Measurements from ENCODE around the gene TMEM119.
"Not testable (repeated sequence)": the region's sequence is repeated elsewhere in the genome, so short reads cannot be mapped to it uniquely, and the experiment has no call there.

The TMEM119 gene

GRCh38 chr12:108598553-108599250 is 818 bp upstream of the TMEM119 start:
- FAIRE-seq: no peak

DNA sequence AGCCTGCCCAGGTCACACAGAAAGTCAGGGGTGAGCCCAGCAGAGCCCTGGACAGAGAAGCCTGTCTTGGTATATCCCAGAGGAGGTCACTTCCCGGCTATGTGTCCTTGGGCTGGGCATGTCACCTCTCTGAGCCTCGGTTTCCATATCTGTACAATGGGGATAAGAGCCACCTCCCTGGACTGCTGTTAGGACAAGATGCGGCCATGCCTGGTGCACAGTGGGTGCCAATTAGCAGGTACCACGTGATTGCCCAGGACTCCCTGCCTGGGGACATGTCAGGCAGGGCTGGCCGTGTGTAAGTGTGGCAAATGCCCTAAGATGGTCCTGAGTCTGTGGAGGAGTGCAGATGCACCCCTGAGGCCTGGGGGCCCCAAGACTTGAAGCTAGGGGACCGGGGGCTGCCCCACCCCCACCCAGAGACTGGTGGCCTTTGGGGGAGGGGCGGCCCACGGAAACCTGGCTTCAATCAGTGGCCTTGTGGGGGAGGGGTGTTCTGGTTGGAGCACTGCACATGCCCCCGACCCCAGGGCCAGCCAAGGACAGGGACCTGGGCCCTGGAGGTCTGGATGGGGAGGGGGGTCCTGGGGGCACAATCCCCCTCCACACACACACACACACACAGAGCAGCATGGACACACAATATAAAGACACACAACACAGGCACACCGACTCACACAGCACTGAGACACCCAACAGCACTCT is 878 bp downstream of the TMEM119 start:
- no peak for FAIRE-seq

- no peak for FAIRE-seq
Observed at GRCh38 chr12:108595711-108596647, 1.9 kb downstream of the TMEM119 start.

- no peak for FAIRE-seq
Observed at GRCh38 chr12:108594960-108595710, 2.7 kb downstream of the TMEM119 start.

DNA sequence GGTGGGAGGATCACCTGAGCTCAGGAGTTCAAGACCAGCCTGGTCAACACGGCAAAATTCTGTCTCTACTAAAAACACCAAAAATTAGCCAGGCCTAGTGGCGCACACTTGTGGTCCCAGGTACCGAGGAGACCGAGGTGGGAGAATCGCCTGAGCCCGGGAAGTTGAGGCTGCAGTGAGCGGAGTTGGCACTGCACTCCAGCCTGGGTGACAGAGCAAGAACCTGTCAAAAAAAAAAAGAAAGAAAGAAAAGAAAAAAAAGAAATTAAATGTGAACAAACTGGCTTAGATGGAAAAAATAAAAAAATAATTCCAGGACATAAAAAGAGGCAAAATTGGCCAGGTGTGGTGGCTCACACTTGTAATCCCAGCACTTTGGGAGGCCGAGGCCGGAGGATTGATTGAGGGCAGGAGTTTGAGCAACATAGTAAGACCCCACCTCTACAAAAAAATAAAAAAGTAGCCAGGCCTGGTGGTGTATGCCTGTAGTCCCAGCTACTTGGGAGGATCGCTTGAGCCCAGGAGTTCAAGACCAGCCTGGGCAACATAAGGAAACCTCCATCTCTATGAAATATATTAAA is 3.5 kb downstream of the TMEM119 start:
- no peak for FAIRE-seq

DNA sequence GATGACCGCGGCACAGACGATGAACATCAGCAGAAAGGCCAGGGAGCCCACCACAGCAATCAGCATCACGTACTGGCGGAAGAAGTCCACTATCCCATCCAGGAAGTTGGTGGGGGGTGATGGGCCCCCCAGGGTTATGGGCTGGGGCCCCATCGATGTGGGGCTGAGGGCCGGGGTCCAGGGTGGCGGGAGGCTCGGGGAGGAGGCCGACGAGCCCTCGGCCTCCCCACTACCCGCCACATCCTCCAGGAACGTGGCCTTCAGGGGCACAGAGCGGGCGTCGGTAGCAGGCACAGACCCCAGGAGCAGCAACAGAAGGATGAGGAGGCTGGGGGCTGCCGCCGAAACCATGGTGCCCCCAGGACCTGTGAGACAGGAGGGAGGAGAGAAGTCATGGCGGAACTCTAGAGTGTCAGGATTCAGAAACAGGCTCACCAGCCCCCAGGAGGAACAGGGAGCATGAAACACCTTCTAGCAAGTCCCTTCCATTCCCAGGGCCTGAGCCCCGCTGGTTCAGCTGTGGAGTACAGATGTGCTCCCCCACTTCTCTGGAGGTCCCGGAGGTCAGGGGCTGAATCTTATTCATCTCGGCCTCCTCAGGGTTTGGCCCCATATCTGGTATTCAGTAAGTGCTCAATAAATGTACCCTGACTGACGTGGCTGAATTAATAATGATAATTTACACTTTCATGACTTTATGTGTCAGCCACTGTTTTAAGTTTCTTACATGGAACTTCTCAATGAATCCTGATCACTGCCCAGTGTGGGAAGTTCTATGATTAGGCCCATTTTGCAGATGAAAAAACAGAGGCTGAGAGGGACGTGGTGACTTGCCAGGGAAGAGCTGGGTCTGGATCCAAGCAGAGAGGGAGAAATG is 5.6 kb downstream of the TMEM119 start:
- FAIRE-seq: no peak

- no peak for FAIRE-seq
Observed at GRCh38 chr12:108591267-108591980, 6.5 kb downstream of the TMEM119 start.

GRCh38 chr12:108590463-108590862 is 7.4 kb downstream of the TMEM119 start:
- FAIRE-seq: not testable (repeated sequence)

- FAIRE-seq: no peak
Observed at GRCh38 chr12:108589840-108590229, 8.0 kb downstream of the TMEM119 start.

- FAIRE-seq: no peak
Observed at GRCh38 chr12:108589028-108589839, 8.7 kb downstream of the TMEM119 start.

DNA sequence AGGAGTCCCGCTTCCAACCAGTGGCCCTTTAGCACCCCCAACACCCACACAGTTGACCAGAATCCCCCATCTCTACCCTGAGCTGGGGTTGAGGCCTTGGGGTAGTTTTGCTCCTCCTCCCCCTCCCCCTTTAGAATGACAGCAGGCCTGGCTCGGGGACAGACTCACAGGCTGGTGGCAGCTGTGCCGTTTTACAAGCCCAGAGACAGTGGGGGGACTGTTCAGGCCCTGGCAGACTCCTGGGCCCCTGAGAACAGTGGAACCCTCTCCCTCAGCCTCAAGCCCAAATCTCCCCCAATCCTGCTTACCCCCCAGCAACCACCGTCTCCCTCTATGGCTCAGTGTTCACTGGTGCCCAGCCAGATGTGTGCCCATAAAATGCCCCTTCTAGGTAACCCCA is 10.1 kb downstream of the TMEM119 start:
- no peak for FAIRE-seq

DNA sequence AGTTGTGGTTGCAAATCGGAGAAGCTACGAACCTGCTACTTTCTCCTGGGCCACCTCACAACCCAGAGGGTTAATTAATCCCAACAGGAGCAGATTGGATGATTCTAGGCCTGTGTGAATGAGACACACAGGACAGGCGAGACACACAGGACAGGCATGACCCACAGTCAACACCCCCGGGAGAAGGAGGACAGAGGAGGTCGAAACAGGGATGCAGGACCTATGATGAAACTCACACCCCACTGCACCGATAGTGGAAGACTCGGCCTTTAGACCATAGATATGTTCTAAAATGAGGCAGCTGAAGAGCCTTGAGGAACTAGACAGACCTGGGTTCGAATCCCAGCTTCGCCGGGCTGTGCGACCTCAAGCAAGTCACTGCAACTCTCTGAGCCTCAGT is 11.6 kb downstream of the TMEM119 start:
- no peak for FAIRE-seq

GRCh38 chr12:108585864-108586263 is 12.0 kb downstream of the TMEM119 start:
- no peak for FAIRE-seq

- FAIRE-seq: no peak
Observed at GRCh38 chr12:108584456-108585065, 13.3 kb downstream of the TMEM119 start.

DNA sequence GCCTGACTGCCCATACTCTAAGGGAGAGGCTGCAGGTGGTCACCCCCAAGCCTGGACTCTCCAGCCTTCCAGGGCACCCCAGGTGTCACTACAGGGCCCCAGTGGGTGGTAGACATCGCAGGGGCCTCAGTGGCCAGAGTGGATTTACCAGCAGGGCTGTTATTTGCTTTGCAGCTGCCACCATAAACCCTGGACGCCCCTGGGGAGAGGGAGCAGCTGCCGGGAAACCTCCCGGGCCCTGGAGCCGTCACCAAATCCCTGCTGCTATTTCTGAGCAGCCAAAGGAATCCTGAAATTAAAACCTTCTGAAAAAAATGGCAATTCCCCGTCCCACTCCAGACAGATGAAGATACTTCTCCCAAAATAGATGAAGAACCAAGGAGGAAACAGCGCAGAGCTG is 13.9 kb downstream of the TMEM119 start:
- FAIRE-seq: no peak

- no peak for FAIRE-seq
Observed at GRCh38 chr12:108582978-108583770, 14.7 kb downstream of the TMEM119 start.

- no peak for FAIRE-seq
Observed at GRCh38 chr12:108582509-108582908, 15.4 kb downstream of the TMEM119 start.

All from A204.1 (cell line).